ENCODE measurements around the gene MTHFR.
"Not testable (repeated sequence)": the region's sequence is repeated elsewhere in the genome, so short reads cannot be mapped to it uniquely, and the experiment has no call there.

MTHFR gene

DNA sequence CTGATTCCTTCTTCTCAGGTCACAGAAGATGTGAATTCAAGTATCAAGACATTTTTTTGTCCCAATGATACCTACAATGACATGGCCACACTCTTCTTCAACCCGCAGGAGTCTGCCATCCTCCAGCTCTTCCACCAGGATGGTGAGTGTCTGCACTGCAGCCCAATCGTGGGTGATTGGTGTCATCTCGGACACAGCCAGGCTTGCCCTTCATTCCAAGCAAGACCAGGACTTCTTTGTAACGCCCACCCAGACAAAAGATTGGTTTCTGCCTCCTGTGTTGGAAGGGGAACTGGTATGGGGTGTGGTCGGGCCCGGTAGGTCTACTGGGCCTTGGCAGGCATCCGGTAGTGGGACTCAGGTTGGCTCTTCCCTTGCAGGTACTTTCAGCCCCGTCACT lies 27.7 kb upstream of the MTHFR start:
- no peak for DNase-seq (ENCODE audit: low read depth)

DNA sequence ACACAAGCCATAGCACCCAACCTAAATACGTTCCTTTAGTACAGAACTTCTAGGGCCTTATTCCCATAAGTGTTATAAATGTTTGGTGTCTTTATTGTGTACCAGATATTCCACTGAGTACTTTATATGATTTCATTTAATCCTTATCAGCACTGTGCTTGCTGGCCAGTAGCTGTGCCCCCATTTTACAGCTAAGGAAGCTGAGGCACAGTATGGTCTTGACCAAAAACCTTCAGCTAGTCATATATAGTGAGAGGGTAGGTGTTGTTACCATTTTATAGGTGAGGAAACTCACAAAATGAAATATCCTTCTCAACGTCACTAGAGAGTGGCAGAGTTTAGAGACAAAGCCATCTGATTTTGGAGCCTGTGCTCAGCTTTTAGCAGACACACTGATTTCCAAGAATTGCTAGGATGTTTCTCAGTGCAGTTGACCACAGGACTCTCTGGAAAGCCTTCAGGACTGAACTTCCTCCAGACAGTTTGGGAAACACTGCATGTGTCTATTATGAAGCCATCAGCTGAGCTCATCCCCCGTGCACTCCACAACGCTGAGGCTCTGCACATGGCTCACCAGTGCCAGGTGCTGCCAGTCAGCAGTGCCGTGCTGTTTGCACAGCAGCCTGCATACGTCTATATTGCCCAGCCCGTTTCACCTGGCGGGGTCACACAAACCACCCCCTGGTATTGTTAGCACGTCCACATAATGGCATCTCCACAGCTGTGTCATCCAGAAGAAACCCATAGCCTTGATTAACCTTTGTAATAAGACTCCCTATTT lies 26.4 kb upstream of the MTHFR start:
- DNase-seq (ENCODE audit: low read depth), result no peak

DNA sequence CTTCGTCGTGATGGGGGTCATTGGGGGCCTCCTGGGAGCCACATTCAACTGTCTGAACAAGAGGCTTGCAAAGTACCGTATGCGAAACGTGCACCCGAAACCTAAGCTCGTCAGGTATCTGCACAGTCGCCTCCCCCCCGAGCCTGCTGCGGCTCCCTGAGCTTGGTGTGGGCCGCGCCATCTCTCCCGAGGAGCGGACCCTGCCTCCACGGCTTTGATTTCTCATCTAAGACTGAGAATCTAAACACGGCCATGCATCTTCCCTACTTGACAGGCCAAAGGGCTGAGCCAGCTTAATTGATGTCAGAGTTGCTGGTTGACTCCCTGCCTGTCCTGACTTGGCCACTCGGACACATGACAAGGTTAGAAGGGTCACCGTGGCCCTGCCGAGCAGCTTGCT lies 22.7 kb upstream of the MTHFR start:
- no peak for DNase-seq (ENCODE audit: low read depth)

DNA sequence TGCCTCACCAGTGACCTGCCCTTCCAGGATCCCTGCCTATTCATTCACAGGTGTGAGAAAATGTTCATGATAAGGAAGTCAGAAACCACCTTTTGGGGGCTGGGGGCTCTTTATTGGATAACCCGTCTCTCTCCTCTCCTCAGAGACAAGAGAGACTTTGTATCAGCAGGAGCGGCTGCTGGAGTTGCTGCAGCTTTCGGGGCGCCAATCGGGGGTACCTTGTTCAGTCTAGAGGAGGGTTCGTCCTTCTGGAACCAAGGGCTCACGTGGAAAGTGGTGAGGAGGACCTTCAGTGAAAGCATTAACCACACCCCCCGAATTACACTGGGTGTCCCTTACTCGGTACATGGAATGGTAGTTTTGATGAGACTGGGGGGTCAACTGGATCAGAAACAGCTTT lies 21.2 kb upstream of the MTHFR start:
- no peak for DNase-seq (ENCODE audit: low read depth)

DNA sequence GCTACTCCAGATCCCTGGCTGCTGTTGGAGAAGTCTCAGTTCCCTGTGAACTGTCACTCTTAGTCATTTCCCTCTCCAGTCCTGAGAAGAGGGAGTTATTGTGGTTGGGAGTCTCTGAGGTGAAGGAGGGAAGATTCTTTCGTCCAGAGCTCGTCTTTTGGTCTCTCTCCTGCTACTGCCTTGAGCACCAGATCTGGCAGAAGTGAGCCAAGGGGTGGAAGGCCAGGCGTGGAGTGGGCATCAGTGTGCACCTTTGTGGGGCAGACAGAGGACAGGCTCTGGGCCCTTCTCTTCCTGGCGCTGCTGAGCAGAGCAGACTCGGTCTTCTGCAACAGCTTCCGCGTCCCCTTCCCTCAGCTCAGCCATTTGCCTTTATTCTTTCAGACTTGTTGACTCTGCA lies 19.4 kb upstream of the MTHFR start:
- DNase-seq (ENCODE audit: low read depth), result no peak

DNA sequence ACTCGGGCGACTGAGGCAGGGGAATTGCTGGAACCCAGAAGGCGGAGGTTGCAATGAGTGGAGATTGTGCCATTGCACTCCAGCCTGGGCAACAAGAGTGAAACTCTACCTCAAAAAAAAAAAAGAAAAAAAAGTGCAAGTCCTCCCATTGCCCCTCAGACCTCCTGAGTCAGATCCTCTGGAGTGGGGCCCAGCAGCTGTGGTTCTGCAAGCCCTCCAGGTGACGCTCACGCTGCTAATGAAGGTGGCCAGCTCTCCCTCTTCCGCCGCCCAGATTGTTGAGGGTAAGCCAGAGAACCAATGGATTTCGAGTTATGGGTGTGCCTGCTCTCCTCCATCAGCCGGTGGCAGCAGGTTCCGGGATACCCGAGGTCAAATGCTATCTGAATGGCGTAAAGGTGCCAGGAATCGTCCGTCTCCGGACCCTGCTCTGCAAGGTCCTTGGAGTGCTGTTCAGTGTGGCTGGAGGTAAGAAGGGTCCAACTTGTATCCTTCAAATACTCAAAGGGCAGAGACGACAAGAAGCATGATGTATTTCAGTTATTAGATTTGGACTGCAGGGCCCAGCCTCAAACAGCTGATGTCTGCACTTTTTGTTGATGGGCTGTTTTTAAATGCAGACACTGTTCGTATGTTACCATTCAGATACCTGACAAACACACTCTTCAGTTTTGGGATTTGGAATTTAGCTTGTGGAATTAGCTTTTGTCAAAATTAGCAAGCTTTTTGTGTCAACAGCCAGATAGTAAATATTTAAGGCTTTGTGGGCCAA lies 17.8 kb upstream of the MTHFR start:
- no peak for DNase-seq (ENCODE audit: low read depth)

GRCh38 chr1:11822091-11822490 lies 16.3 kb upstream of the MTHFR start:
- no peak for DNase-seq (ENCODE audit: low read depth)

- no peak for DNase-seq (ENCODE audit: low read depth)
Measured at GRCh38 chr1:11817192-11817591, 11.4 kb upstream of the MTHFR start.

DNA sequence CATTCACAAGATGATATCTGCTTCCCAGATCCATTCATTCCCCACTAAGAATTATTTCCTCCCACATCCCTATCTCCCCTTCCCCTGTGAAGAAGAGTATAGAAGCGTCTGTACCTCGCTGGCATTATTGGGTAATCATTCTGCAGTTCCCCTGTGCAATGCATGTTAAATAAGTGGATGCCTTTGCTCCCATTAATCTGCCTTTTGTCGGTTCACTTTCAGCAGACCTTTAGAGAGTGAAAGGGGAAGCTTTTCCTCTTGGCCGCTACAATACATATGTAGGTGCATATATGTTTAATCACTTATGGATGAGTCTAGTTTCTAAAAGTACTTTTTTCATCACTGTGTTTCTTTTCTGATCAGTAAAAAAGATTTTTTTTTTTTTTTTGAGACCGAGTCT lies 7.3 kb upstream of the MTHFR start:
- DNase-seq (ENCODE audit: low read depth), result no peak

DNA sequence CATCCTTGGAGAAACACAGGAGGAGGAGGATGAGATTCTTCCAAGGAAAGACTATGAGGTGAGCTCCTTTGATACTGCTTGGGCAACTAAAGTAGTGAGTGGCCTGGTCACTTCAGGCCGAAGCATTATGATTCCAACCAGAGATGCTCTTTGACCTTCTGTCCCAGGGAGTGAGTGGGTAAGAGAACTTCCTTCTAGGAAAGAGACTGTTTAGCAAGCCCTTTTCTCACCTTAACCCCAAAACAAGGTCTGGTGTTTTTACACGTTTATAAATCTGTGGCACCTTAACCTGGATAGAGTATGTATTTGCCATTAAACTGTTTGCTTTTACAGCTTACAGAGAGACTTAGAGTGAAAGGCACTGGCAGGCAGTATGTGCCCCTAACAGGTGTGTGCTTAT lies 1.4 kb upstream of the MTHFR start:
- no peak for DNase-seq (ENCODE audit: low read depth)

- no peak for DNase-seq (ENCODE audit: low read depth)
Measured at GRCh38 chr1:11806307-11806936, 658 bp upstream of the MTHFR start.

- DNase-seq (ENCODE audit: low read depth), result no peak
Measured at GRCh38 chr1:11804666-11805421, 920 bp downstream of the MTHFR start.

DNA sequence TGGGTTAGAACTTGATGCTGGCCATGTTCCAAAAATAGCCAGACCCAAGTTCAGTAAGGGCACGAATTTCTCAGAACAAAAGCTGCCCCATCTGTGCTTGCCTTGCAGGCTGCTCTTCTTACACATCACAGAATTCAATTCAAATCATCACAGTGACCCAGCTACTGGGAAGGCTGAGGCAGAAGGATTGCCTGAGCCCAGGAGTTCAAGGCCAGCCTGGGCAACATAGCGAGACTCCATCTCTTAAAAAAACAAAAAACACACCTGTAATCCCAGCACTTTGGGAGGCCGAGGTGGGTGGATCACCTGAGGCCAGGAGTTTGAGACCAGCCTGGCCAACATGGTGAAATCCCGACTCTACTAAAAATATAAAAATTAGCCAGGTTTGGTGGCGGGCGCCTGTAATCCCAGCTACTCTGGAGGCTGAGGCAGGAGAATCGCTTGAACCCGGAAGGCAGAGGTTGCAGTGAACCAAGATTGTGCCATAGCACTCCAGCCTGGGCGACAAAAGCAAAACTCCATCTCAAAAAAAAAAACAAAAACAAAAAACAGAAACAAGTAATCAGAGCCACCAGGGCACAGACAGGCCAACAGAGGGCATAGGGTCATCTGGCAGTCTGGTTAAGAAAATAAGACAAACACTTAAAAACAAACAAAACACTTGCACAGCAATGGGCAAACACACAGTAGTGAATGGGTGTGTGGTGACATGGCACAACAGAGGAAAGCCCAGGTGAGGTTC lies 1.7 kb downstream of the MTHFR start:
- DNase-seq (ENCODE audit: low read depth), result not testable (repeated sequence)

DNA sequence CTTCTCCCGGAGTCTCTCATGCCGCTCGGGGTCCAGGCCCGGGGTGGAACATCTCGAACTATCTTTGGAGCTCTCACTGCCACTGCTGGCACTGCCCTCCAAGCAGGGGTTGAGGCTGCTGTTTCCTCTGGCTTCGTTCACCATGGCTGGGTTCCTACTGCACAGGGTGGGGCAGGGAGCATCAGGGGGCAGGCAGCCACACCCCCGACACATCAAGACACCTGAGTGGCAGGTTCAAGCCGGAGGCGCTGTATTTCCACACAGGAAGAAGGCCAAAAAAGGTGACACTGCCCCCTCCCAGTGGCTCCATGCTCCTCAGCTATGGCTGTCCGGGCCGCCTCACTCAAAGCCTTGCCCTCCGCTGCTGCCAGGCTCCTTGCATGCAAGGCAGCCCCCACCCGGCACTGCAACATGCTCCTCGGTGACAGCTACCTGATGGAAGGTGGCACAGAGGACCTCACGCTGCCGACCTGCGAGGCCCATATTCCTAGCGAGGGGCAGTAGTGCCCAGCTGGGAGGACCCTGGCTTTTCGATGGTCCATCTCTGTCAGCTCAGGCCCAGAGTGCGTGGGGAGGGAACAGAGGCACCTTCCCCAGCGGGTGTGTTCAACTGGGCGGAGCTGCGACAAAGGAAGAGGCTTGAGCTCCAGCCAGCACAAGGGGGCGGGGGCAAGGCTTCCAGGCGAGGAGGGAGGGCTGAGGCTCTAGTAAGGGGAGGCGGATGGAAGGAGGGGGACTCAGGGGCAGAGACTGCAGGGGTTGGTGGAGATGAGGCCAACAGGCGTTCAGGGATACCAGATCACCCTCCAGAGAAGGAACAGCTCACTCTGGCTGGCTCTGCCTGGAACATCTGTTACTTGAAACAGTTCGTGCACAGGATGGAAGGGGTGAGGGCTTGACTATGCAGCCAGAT lies 2.5 kb downstream of the MTHFR start:
- DNase-seq (ENCODE audit: low read depth), result peak; percentile 67

- no peak for DNase-seq (ENCODE audit: low read depth)
Measured at GRCh38 chr1:11802616-11802972, 3.2 kb downstream of the MTHFR start.

DNA sequence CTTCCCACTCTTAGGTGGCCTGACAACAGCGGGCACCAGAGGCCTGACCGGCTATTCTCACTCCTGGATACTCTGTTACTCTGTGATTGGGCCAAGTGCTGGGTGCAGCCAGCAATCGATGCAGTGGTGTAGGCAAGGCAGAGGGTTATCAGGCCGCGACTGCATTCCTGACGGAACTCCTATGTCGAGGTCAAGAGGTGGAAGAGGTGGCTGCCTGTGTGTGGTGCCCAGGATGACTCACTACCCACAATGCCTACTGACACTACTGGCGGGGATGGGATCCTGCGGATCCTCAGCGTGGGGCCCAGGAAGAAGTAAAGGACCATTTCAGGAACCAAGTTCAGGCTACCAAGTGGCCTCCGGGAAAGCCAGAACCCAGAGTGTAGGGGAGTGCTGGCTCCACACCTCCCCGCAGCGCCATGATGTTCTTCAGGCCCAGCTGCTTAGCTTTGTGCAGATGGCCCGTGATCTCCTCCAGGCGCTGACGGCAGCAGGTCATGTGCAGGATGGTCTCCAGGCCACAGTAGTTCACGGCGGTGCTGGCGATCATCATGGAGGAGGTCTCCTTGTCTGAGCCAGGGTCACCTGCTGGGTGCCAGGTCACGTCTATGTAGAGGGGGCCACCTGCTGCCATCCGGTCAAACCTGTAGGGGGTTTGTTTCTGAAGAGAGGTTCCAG lies 4.9 kb downstream of the MTHFR start:
- DNase-seq (ENCODE audit: low read depth), result no peak

DNA sequence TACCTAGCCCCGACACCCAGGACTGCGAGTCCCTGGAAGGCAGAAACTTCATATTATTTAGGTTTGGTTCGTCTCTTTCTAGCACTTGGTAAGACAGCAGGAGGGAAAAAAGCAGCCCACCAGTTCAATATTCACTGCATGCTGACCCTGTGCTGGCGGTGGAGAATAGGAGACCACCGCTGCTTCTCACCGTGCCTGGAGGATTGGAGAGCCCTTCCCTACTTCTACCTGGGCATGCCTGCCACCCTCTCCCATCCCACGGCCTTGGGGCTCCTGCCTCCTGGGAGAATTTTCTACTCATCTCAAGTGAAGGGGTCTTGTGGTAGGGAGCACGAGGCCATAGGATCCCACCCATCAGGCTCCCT lies 5.4 kb downstream of the MTHFR start:
- no peak for DNase-seq (ENCODE audit: low read depth)

- DNase-seq (ENCODE audit: low read depth), result no peak
Measured at GRCh38 chr1:11799896-11800295, 5.9 kb downstream of the MTHFR start.

DNA sequence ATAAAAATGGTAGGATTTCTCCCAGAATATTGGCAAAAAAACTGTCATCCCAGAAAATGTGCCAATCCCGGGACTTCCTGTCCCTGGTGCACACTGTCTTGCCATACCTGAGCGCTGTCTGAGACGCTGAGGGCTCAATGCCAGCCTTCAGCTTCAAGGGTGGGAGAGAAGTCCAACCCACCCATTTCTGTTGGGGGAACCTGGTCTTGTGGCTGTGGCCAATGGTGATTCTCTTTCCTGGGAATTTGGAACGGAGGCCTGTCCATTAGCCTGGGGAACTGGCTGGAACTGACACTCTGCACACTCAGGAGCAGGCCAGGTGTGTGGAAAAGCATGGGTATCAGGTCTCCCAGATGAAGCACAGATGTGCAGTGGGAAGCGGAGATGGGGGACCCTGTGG lies 6.7 kb downstream of the MTHFR start:
- no peak for DNase-seq (ENCODE audit: low read depth)

DNA sequence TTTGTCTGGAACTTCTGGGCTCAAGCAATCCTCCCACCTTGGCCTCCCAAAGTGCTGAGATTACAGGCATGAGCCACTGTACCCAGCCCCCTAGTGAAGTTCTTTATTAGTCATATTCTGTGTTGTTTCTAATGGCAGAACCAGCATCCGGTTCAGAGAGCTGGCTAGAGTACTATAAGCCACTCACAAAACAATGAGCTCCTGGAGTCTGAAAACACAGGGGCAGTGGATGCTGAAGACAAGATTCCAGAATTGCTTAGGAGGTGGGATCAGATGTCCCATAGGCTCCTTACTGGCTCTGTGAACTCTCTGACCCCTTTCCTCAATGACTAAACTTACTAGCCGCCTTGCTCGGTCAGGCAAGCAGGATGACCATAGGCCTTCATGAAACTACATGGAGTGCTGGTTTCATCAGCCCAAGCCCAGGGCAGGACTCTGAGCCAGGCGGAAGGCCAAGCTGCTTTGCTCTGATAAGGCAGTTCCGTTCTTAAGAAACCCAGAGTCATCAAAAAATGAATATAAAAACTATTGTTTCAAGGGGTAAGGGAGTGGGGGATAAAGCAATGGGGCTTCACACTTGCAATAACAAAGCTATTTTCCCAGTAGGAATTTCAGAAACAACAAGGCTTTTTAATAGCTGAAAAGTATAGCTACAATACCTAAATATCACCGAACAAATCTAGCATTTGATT lies 8.1 kb downstream of the MTHFR start:
- no peak for DNase-seq (ENCODE audit: low read depth)

All from activated T-helper 1 cell treated with Interleukin-2 at 50 U/mL for 16 hours (primary cell).